ENCODE measurements around the gene SPATA32. TPM values are rescaled to one million over a fixed set of nuclear protein-coding genes. Genes with fewer than 3 reads are reported as not detected.
A peak's percentile ranks its signal among the peaks of the same experiment; 100 is the strongest.

The SPATA32 gene
- total RNA-seq, 1 experiment from 2014 or later, result 0.15 TPM

GRCh38 chr17:45230787-45231480 is 31.0 kb downstream of the SPATA32 start:
- no peak for DNase-seq (ENCODE audit: low read depth, low spot score)
- H3K27ac ChIP-seq (ENCODE audit: low read depth, low read length), result no peak overlapping the region; the same call in 1 of the 2 replicates
- ChIA-PET CTCF (interaction anchor here (0.9 to 5.9 kb wide), 12 partner anchors 8 to 194 kb away, joined by 3 to 55 read pairs (median 4); partner anchors contain the start of genes ACBD4 and HEXIM1), RAD21 (ENCODE audit: low non-redundant PET in 1 of 2, low total read pairs in 2 of 2, uncharacterized antibody in 2 of 2, unreplicated experiment in 2 of 2) (interaction anchor here (1.5 to 2.0 kb wide), 3 partner anchors 12 to 96 kb away, joined by 6 to 7 read pairs (median 6); partner anchors contain the start of gene ACBD4 (in 2 of the 2)), POLR2A (interaction anchor here (1.3 to 2.3 kb wide), 2 partner anchors 82 to 95 kb away, joined by 4 to 7 read pairs; partner anchors contain the start of genes ACBD4 and HEXIM1)
- ATAC-seq, result peak; percentile 23; the same call in 1 of the 2 replicates
- TF ChIP-seq ZBTB33 (IDR thresholded peaks at IDR 0.05; ENCODE audit: extremely low read depth, insufficient replicate concordance, low read length), result no peak
- no peak for TF ChIP-seq CEBPB (IDR thresholded peaks at IDR 0.05; ENCODE audit: low read depth)
- intact Hi-C loops (cut with micrococcal nuclease), result loop anchor here (1.0 kb wide), 1 partner anchor 16 kb away; no protein-coding TSS in a partner anchor
- no peaks in the 10 kb centered on the region for H3K79me2 ChIP-seq (ENCODE audit: insufficient read depth, low read length)
- no peaks in the 10 kb centered on the region for H4K20me1 ChIP-seq (ENCODE audit: insufficient read depth)
- H3K4me3 ChIP-seq (replicated peaks in 1 of 2; ENCODE audit: low read depth in 1 of 2, low read length in 2 of 2), result 0 out of 4 replicates have a peak overlapping the region, but pooled peaks of 1 of the 2 experiments have one; percentile 16
- H3K9ac ChIP-seq (ENCODE audit: low read length), result peak overlapping the region; percentile 33
- H3K4me1 ChIP-seq (ENCODE audit: control insufficient read depth in 1 of 2, insufficient read depth in 2 of 2, low read length in 2 of 2), result peaks cover 31 to 66% of the 10 kb centered on the region in 2 experiments
- no peaks in the 10 kb centered on the region for H3K9me3 ChIP-seq (ENCODE audit: control insufficient read depth in 1 of 2, insufficient read depth in 1 of 2, low read depth in 1 of 2, low read length in 2 of 2)
- peak overlapping the region; percentile 65 for H3K4me2 ChIP-seq (ENCODE audit: low read length)
- no peaks in the 10 kb centered on the region for H3K36me3 ChIP-seq (ENCODE audit: control insufficient read depth in 1 of 2, insufficient read depth in 2 of 2, low read length in 2 of 2)
- BruUV-seq (replicated peaks), result no TSS peak
- H3K27me3 ChIP-seq (ENCODE audit: insufficient read depth, low read length), result no peaks in the 10 kb centered on the region
- H2AFZ ChIP-seq (ENCODE audit: low read depth, low read length, poor library complexity, severe bottlenecking), result no peak overlapping the region
- H3K9me2 ChIP-seq (ENCODE audit: insufficient read depth), result no peaks in the 10 kb centered on the region

GRCh38 chr17:45230410-45230786 is 31.5 kb downstream of the SPATA32 start:
- H3K27ac ChIP-seq (ENCODE audit: low read depth, low read length), result no peak overlapping the region
- intact Hi-C loops (cut with micrococcal nuclease), result no loop called here

More at GRCh38 chr17:45230410-45230786, 31.5 kb downstream of the SPATA32 start:
- ChIA-PET POLR2A (interaction anchor here (1.3 to 2.3 kb wide), 2 partner anchors 81 to 95 kb away, joined by 4 to 7 read pairs; partner anchors contain the start of genes ACBD4 and HEXIM1), RAD21 (ENCODE audit: low non-redundant PET in 1 of 2, low total read pairs in 2 of 2, uncharacterized antibody in 2 of 2, unreplicated experiment in 2 of 2) (interaction anchor here (1.9 to 2.0 kb wide), 2 partner anchors 95 kb away, joined by 6 to 7 read pairs; partner anchors contain the start of gene ACBD4 (in 2 of the 2)), CTCF (interaction anchor here (1.3 to 5.9 kb wide), 6 partner anchors 12 to 195 kb away, joined by 4 to 55 read pairs (median 10); partner anchors contain the start of genes ACBD4 and HEXIM1)
- H3K9me2 ChIP-seq (ENCODE audit: insufficient read depth), result no peaks in the 10 kb centered on the region
- peak overlapping the region; percentile 65 for H3K4me2 ChIP-seq (ENCODE audit: low read length)
- no TSS peak for BruUV-seq (replicated peaks)
- DNase-seq (ENCODE audit: low read depth, low spot score), result no peak
- no peaks in the 10 kb centered on the region for H3K36me3 ChIP-seq (ENCODE audit: control insufficient read depth in 1 of 2, insufficient read depth in 2 of 2, low read length in 2 of 2)
- H3K4me1 ChIP-seq (ENCODE audit: control insufficient read depth in 1 of 2, insufficient read depth in 2 of 2, low read length in 2 of 2), result peaks cover 31 to 67% of the 10 kb centered on the region in 2 experiments
- H3K4me3 ChIP-seq (replicated peaks in 1 of 2; ENCODE audit: low read depth in 1 of 2, low read length in 2 of 2), result 0 out of 4 replicates have a peak overlapping the region, but pooled peaks of 1 of the 2 experiments have one; percentile 16
- H3K79me2 ChIP-seq (ENCODE audit: insufficient read depth, low read length), result no peaks in the 10 kb centered on the region
- H2AFZ ChIP-seq (ENCODE audit: low read depth, low read length, poor library complexity, severe bottlenecking), result no peak overlapping the region
- peak; percentile 4; the same call in 1 of the 2 replicates for ATAC-seq
- peak overlapping the region; percentile 33 for H3K9ac ChIP-seq (ENCODE audit: low read length)
- no peaks in the 10 kb centered on the region for H3K27me3 ChIP-seq (ENCODE audit: insufficient read depth, low read length)
- no peak for TF ChIP-seq POLR2A (IDR thresholded peaks at IDR 0.05; ENCODE audit: borderline replicate concordance, extremely low read depth, insufficient read depth, insufficient read length)
- TF ChIP-seq SRF (IDR thresholded peaks at IDR 0.05; ENCODE audit: low read depth), result no peak
- TF ChIP-seq ZFX (IDR thresholded peaks at IDR 0.05), result no peak
- no peak for TF ChIP-seq POLR2AphosphoS5 (IDR thresholded peaks at IDR 0.05; ENCODE audit: low read depth, low read length)
- TF ChIP-seq, protein P1, sequence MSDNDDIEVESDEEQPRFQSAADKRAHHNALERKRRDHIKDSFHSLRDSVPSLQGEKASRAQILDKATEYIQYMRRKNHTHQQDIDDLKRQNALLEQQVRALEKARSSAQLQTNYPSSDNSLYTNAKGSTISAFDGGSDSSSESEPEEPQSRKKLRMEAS (IDR thresholded peaks at IDR 0.05), result no peak
- no peak for TF ChIP-seq TCF7L2 (IDR thresholded peaks at IDR 0.05; ENCODE audit: borderline replicate concordance, extremely low read depth, insufficient read depth, insufficient read length)
- TF ChIP-seq RAD21 (IDR thresholded peaks at IDR 0.05; ENCODE audit: low read depth), result no peak
- TF ChIP-seq ZNF274 (IDR thresholded peaks at IDR 0.05; ENCODE audit: low read depth, low read length), result no peak
- no peak for TF ChIP-seq EZH2 (IDR thresholded peaks at IDR 0.05)
- no peak for TF ChIP-seq ATF3 (IDR thresholded peaks at IDR 0.05)
- TF ChIP-seq ELF1 (IDR thresholded peaks at IDR 0.05; ENCODE audit: borderline replicate concordance, low read depth), result no peak
- no peaks in the 10 kb centered on the region for H3K9me3 ChIP-seq (ENCODE audit: control insufficient read depth in 1 of 2, insufficient read depth in 1 of 2, low read depth in 1 of 2, low read length in 2 of 2)
- H4K20me1 ChIP-seq (ENCODE audit: insufficient read depth), result no peaks in the 10 kb centered on the region

Measured in HCT116 (cell line).